Stimulated activated CD4-positive, alpha-beta T cell treated with anti-CD3 and anti-CD28 coated beads, Interleukin-1b, Interleukin-23, amount 100 ng/mL, for 1 hour (primary cell): ENCODE results near the gene SNX4.
"Not testable (repeated sequence)": the region's sequence is repeated elsewhere in the genome, so short reads cannot be mapped to it uniquely, and the experiment has no call there.

Experiments used
- DNase-seq, 2 donors: peaks; one replicate each; pipeline ENCODE4 v3.0.0-alpha.2; 2020; ENCODE audit warnings: low read depth in 2 of 2

SNX4 gene

DNA sequence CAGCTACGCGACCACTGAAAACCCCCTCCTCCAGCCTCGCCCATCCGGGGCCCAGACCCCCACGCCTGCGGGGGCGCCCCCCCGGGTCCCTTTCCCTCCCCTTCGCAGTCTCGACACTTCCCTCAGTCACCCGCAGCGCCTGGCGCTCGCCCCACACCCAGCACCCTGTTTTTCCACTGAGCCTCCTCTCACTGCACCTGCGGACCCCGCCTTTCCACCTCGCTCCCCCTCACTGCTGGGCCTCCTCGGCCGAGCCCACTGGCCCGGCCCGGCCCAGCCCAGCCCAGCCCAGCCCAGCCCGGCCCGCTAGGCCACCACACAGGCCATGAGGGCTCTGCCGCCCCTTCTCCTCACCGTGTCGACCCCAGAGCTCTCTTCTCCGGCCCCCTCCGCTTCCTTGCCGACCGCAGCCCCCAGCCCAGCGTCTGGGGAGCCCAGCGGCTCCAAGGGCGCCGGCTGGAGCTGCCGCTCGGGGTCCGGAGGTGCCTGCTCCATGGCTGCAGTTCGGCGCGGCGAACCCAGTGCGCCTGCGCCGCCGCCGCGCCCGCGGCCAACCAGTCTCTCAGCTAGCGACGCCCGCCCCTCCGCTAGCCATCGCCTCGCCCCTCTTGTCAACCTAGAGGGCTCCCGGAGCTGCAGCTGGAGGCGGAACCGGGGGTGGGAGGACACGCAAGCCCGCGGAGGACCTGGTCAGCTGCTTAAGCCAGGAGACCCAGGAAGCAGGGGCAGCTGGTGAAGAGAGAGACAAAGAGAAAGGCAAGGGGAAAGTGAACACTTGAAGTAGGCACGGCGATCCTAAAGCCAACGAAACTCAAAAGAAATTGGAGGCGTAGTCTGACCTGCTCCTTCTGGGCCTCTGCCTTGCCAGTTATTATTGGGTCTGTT lies at the start of gene SNX4:
SNX4 (minus strand) TSS at position 525 of the 885 bp plus-strand sequence; CDS start at position 495, 30 bp downstream.
- DNase-seq, result peak; percentile 60 to 69

DNA sequence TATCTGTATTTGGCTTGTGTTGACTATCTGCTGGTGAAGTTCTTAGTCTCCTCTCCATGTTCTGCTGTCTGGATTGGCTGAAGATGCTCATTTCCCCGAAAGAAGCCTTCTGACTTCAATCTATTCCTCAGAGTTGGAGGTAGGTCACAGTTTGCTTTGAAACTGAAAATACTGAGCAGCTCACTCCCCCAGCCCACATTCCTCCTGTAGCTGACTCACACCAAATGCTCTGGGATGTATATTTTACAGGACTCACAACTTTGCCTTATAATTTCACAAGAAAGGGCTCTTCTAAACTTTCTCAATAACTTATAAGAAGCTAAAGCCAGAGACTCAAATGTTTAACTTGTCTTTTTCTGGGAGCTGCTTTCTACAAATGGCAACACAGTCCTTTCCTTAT lies 36.3 kb upstream of the SNX4 start:
- DNase-seq, result no peak

DNA sequence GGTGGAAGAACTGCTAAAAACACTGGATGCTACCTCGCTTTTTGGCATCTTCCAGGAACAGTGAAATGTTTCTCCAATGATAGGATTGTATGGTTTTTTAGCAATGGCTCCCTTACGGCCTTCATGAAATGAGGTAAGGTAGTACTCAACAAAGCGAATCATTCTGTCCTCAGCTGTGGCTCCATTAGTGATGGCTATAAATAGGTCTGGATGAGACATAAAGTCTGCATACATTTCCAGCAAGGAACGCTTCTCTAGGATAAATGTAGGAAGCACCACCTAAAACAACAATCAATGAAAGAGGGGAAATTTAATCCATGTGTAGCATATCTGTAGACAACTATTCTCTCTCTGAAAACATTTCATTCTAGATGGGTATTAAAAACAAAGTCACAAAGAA lies 32.4 kb upstream of the SNX4 start:
- no peak for DNase-seq

DNA sequence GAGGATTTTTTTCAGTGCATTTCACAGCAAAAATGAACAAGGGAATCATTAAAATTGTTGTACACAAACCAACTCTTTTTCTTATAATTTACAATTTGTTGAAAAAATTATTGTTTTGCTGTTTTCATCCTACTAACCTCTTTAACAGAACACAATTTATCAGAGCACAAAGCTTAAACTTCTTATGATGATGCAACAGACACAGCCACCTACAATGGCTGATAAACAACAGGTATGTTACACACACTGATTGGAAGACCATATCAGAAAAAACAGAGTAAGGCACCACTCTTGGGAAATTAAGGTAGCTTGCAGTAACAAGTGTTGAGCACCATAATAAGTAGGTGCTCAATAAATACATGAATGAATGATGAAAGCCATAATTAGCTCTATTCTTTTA lies 8.9 kb upstream of the SNX4 start:
- DNase-seq, result no peak

DNA sequence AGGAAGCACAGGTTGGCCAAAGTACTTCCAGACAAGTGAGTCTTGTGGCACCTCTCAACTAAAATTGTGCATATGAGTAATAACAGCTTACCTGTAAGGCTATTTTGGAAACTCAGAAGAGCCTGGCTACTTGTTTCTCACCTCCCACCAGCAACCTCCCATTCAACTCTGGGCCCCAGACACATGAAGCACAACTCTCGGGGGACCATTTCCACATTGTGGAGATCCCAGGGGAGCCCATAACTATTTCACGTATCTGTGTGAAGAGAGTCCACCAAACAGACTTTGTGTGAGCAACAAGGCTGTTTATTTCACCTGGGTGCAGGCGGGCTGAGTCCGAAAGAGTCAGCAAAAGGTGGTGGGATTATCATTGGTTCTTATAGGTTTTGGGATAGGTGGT lies 5.2 kb upstream of the SNX4 start:
- no peak for DNase-seq

DNA sequence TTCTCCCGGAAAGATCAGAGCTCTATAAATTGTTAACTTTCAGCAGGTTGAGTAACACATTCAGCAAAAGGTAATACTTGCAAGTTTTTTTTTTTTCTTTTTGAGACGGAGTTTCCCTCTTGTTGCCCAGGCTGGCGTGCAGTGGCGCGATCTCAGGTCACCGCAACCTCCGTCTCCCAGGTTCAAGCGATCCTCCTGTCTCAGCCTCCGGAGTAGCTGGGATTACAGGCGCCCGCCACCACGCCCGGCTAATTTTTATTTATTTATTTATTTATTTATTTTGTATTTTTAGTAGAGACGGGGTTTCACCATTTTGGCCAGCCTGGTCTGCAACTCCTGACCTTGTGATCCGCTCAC lies 539 bp upstream of the SNX4 start:
- not testable (repeated sequence) for DNase-seq

DNA sequence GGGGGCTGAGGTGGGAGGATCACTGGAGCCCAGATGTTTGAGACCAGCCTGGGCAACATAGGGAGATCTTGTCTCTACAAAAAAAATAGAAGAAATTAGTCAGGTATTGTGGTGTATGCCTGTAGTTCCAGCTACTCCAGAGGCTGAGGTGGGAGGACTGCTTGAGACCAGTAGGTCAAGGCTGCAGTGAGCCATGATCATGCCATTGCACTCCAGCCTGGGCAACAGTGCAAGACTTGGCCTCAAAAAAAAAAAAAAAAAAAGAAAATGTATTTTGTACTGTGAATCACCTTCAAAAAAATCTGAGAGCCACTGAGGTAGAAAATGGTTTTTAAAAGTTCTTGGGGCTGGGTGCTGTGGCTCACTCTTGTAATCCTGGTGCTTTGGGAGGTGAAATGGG lies 4.6 kb downstream of the SNX4 start:
- no peak for DNase-seq

DNA sequence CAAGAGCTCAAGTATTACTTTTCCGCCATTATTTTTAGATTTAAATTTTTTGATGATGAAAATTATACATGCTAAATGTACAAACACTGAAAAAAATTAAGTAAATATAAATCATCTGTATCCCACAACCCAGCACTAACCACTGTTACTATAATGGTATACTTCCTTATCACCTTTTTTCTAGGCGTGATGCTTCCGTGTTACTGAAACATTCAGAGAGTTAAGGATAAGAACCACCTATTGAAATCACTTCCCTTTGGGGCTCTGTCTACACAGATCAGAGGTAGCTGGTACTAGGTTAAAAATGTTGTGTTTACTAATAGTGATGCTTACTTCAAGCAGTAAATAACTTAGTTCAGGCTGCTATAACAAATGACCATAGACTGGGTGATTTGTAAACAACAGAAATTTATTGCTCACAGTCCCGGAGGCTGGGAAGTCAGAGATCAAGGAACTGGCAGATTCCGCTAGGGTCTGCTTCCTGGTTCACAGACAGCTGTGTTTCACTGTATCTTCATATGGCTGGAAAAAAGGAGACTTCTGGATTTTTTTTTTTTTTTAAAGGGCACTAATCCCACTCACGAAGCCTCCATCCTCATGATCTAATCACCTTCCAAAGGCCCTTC lies 6.4 kb downstream of the SNX4 start:
- DNase-seq, result no peak

DNA sequence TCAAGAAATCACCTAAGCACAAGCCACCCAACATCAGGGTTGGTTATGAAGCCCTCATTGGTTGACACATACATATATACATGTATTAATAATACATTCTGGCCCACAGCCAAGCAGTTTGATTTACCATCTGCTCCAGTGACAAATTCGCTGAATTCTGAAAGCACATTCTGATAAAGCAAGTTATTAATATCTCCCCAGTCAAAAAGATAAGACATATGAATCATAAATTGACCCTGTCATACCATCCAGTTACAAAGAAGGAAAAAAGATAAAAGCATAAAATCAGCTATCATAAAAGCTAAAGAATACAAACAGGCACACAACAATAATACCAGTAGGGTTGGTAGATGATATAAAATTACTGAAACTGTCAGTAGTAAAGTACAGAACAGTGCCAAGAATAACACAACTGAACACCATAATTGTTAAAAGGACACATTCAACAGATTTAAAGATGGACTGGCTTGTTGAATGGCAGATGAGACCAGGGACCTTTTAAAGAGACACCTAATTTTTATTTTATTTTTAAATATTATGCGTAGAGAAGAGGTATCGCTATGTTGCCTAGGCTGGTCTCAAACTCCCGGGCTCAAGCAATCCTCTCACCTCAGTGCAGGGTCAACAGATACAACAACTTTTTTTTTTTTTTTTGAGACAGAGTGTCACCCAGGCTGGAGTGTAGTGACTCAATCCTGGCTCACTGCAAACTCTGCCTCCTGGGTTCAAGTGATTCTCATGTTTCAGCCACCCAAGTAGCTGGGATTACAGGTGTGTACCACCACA lies 7.7 kb downstream of the SNX4 start:
- DNase-seq, result no peak

DNA sequence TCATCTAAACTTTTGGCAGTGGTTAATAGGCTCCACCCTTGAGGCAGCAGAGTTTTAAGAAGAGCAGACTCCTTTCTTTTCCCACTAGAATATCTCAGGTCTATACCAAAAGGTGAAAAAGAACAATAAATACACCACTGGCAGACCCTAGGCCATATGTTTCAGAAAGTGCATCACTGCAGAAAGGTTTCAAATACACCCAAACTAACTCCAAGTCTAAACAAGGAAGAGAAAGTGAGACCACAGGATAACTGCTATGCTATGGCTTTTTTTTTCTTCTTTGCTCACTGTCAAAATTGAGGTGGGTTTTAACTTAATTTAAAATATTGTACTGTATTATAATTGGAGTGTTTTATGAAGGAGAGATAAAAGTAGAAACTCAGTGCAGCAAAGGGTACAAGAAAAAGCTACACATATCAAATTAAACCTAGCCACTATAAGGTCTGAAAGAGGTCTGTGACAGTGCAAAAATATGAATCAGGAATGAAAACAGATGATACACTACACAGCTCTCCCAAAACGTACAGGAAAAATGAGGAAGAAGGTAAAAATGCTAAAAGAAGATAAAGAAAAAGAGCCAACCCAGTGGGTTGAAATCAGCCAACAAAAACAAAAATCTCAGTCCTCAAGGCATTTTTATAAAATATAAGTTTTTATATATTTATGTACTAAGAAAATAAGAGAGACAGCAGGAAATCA lies 8.4 kb downstream of the SNX4 start:
- DNase-seq, result no peak

DNA sequence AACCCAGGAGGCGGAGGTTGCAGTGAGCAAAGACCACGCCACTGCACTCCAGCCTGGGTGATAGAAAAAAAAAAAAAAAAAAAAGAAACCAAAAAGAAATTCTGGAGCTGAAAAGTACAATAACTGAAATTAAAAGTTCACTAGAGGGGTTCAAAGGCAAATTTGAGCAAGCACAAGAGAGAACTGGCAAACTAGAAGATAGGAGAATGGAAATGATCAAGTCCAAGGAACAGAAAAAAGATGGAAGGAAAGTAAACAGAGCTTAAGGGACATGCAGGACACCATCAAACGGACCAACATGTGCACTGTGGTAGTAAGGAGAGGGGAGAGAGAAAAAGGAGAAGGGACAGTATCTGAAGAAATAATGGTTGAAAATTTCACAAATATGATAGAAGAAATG lies 12.9 kb downstream of the SNX4 start:
- DNase-seq, result no peak

DNA sequence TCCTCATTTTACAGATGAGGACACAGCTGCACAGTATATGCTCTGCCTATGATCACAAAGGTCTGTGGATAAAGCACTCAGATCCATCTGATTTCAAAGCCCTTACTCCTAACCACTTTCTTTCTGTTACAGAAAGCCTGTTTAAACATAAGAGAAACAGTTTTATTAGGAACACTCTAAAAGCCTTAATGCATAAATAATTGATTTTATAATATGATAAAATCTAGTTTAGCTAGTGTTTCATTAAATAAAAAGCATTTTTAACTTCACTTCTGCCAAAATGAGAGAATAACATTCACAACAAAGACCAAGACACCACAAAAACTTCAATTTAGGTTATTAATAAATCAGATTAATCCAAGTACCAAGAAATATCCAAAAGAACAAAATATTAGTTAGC lies 21.4 kb downstream of the SNX4 start:
- DNase-seq, result no peak

DNA sequence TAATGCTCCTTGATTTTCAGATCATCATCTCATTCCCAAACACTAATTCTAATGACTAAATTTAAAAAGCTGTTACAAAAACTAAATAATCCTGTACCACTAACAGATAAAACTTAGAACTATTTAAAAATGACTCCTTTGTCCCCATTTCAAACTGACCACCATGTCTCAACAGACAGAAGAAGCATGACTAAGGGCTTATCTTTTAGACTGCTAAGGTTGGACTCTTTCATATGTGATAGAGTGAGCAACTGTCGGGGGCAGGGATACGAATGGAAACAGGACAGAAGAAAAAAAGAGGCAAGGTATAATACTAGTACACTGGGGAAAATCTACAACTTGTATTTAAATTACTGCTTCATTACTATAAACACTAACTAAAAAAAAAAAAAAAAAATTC lies 23.3 kb downstream of the SNX4 start:
- no peak for DNase-seq

DNA sequence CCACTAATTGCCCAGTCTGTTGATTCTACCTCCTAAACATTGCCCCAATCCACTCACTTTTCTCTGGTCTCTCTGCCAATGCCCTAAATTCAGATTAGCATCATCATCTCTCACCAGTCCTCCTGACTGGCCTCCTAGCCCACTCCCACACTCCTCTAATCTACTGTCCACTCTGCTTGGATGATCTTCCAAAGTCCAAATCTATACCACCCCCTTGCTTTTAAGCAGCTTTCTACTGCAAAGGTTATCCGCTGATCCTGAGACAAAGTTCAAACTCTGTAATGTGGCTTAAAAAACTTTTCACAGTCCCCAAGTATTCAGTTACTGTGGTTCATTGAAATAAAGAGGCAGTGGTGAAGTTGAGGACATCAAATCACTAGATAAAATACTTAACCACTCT lies 37.6 kb downstream of the SNX4 start:
- DNase-seq, result no peak

DNA sequence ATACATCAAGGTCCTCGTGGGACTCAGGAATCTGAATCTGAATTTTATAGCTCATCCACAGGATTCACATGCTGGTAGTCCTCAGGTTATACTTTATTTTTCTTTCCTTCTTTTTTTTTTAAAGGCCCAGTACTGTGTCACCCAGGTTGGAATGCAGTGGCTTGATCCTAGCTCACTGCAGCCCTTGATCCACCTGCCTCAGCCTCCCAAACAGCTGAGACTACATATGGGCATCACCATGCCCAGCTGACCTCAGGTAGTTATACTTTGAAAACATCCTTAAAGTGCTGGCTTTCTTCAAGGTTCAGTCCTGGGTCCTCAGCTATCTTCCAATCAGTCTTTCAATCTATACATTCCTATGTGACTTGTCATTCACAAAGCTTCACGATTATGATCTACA lies 38.2 kb downstream of the SNX4 start:
- DNase-seq, result no peak

DNA sequence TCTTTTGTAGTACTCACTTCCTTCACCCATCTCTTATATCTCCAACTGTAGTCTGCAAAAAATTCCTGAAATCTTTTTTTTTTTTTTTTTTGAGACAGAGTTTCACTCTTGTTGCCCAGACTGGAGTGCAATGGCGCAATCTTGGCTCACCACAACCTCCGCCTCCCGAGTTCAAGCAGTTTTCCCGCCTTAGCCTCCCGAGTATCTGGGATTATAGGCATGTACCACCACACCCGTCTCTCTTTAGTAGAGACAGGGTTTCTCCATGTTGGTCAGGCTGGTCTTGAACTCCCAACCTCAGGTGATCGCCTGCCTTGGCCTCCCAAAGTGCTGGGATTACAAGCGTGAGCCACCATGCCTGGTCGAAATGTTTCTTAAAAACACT lies 38.6 kb downstream of the SNX4 start:
- DNase-seq, result not testable (repeated sequence)

DNA sequence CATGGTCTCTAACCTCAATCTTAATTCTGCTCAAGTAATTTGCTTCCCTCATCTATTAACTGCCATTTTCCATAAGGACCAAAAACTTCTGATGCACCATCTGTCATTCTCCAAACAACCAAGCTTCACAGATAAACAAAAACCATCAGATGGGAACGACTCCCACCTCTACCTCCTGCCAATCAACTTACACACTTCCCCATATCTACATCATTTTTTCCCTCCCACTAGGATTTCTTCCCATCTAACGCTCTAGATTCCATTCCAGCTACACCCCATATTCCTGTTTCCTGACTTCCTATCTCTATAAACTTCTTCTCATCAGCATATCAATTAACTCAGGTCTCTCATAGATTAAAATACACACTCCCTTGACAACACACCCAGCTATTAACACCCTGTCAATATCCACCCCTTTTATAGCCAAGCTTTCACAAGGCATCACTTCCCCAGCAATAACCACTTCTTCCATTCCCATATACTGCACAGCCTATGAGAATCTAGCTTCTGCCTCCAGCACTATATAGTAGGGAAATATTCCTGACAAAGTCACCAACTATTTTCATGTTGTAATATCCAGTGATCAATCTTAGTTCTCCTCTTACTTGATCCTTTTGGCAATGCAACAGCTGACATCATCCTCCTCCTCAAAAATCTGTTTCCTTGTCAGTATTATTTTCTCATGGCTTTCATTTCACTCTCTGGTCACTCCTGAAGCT lies 39.2 kb downstream of the SNX4 start:
- DNase-seq, result no peak

DNA sequence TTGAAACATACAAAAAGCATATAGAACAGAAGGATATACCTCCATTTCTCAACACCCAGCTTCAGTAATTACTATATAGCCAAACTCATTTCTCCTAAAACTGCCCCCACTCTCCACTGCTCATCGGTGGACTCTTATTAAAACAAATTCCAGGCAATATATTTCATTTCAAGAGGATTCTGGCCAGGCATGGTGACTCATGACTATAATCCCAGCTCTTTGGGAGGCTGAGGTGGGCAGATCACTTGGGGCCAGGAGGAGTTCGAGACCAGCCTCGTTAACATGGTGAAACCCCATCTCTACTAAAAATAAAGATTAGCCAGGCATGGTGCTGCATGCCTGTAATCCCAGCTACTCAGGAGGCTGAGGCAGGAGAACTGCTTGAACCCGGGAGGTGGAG lies 40.9 kb downstream of the SNX4 start:
- DNase-seq, result no peak

DNA sequence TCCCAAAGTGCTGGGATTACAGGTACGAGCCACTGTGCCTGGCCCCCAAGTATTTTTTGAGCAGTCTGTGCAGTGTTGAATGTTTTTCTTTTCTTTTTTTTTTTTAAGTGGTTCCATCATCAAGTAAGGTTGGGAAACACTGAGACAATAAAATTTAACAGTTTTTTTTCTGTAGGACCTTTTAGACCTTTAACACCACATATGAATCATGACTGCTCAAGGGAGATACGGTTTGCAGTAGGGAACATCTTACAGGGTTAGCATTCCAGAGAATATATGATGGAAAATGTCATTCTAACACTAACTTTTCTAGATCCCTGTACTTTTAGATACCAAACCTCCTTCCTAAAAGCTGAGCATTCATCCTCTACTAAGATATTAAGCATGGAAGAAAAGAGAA lies 41.7 kb downstream of the SNX4 start:
- DNase-seq, result no peak

DNA sequence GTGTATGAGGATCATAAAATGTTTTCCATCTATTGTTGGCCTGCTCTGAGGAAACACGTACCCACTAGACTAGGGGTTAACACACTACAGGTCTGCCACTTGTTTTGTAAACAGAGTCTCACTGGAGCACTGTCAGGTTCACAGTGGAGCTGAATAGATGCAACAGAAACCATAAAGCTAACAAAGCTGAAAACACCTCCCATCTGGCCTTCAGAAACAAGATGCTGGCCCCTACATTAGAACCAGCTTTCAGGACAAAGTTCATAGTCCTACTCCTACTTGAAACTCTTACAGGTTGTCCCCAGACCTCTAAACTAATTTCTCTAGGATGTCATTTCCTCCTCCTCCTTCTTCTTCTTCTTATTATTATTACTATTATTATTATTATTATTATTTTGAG lies 42.3 kb downstream of the SNX4 start:
- DNase-seq, result no peak

DNA sequence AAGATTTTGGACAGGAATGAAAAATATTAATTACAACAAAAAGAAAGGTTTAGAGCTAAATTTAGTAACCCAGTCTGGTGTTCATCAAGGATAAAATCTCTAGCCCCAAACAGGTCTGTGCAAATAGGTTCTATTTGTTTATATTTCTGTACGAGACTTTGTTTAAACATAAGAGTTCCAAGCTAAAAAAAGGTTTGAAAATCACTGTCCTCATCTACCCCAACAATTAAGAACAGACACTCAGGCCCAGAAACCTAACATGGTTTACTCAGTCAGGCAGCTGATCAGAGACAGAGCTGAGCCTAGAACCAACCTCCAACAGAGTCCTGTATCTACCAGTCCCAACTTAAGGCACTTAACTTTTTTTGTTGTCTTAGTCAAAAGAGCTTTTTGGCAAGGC lies 49.3 kb downstream of the SNX4 start:
- no peak for DNase-seq
